Measurements from ENCODE around the gene TTC27.
"Not testable (repeated sequence)": the region's sequence is repeated elsewhere in the genome, so short reads cannot be mapped to it uniquely, and the experiment has no call there.

The TTC27 gene

GRCh38 chr2:32627814-32628579 is at the start of gene TTC27:
TSS of gene TTC27 (plus strand) at chr2:32628050. CDS start at chr2:32628293, 243 bp downstream.
- DNase-seq, result peak; percentile 95

- no peak for DNase-seq
Observed at GRCh38 chr2:32591669-32592463, 36.0 kb upstream of the TTC27 start.

GRCh38 chr2:32594573-32594972 is 33.3 kb upstream of the TTC27 start:
- no peak for DNase-seq

- DNase-seq, result no peak
Observed at GRCh38 chr2:32611366-32611765, 16.5 kb upstream of the TTC27 start.

- DNase-seq, result no peak
Observed at GRCh38 chr2:32611771-32612170, 16.1 kb upstream of the TTC27 start.

- DNase-seq, result no peak
Observed at GRCh38 chr2:32614084-32614483, 13.8 kb upstream of the TTC27 start.

GRCh38 chr2:32617599-32618189 is 10.2 kb upstream of the TTC27 start:
- DNase-seq, result no peak

GRCh38 chr2:32622570-32623310 is 5.1 kb upstream of the TTC27 start:
- no peak for DNase-seq

- no peak for DNase-seq
Observed at GRCh38 chr2:32623311-32623706, 4.5 kb upstream of the TTC27 start.

- DNase-seq, result no peak
Observed at GRCh38 chr2:32624812-32625211, 3.0 kb upstream of the TTC27 start.

- no peak for DNase-seq
Observed at GRCh38 chr2:32626639-32627221, 1.1 kb upstream of the TTC27 start.

- peak; percentile 36 for DNase-seq
Observed at GRCh38 chr2:32627441-32627813, 423 bp upstream of the TTC27 start.

GRCh38 chr2:32632089-32632488 is 4.2 kb downstream of the TTC27 start:
- DNase-seq, result no peak

GRCh38 chr2:32633040-32633439 is 5.2 kb downstream of the TTC27 start:
- no peak for DNase-seq

- DNase-seq, result not testable (repeated sequence)
Observed at GRCh38 chr2:32638548-32638947, 10.7 kb downstream of the TTC27 start.

GRCh38 chr2:32641180-32641579 is 13.3 kb downstream of the TTC27 start:
- DNase-seq, result no peak

GRCh38 chr2:32647180-32647651 is 19.4 kb downstream of the TTC27 start:
- no peak for DNase-seq

- DNase-seq, result no peak
Observed at GRCh38 chr2:32652555-32653209, 24.8 kb downstream of the TTC27 start.

GRCh38 chr2:32656069-32656468 is 28.2 kb downstream of the TTC27 start:
- DNase-seq, result no peak

- no peak for DNase-seq
Observed at GRCh38 chr2:32663864-32664263, 36.0 kb downstream of the TTC27 start.

GRCh38 chr2:32666704-32667103 is 38.9 kb downstream of the TTC27 start:
- no peak for DNase-seq

- DNase-seq, result no peak
Observed at GRCh38 chr2:32668254-32668653, 40.4 kb downstream of the TTC27 start.
